Left lung (tissue), 10 donors: ENCODE data around the gene LRSAM1. TPM values are rescaled to one million over a fixed set of nuclear protein-coding genes. Genes with fewer than 3 reads are reported as not detected.

Experiments
- ATAC-seq: fragments of 200-7000 bp; cut with Tn5 transposase; one replicate; pipeline ENCODE4 v1.9.1; 2020; ENCODE audit warnings: moderate library complexity
- DNase-seq, 4 donors: peaks; one replicate each; pipeline ENCODE4 v3.0.0-alpha.2; 2013 to 2020
- H3K27ac ChIP-seq, 2 donors: fragments of 200-600 bp; sonication (generic) in 1 of 2; one replicate each; pipeline versions ENCODE4 v1.5.0 to v1.8.0; 2020 to 2021
- H3K27me3 ChIP-seq, 2 donors: fragments of 200-600 bp; sonication (generic) in 1 of 2; one replicate each; pipeline versions ENCODE4 v1.5.0 to v1.8.0; 2020 to 2021
- H3K36me3 ChIP-seq, 2 donors: fragments of 200-600 bp; sonication (generic) in 1 of 2; one replicate each; pipeline versions ENCODE4 v1.5.0 to v1.8.0; 2020 to 2021
- H3K4me1 ChIP-seq, 2 donors: fragments of 200-600 bp; one replicate each; pipeline ENCODE4 v1.8.0; 2021
- H3K4me3 ChIP-seq, 2 donors: fragments of 200-600 bp; sonication (generic) in 1 of 2; one replicate each; pipeline versions ENCODE4 v1.5.0 to v1.8.0; 2020 to 2021; ENCODE audit warnings: mild to moderate bottlenecking in 1 of 2
- H3K9me3 ChIP-seq, 2 donors: fragments of 200-600 bp; sonication (generic) in 1 of 2; one replicate each; pipeline versions ENCODE4 v1.5.0 to v1.8.0; 2020 to 2021
- CTCF ChIP-seq, 2 donors: fragments of 200-600 bp; sonication (generic) in 1 of 2; IDR thresholded peaks; one replicate each; pipeline versions ENCODE4 v1.5.0 to v1.8.0; 2021; ENCODE audit warnings: antibody characterized with exemption in 2 of 2
- intact Hi-C, 2 donors: fragments of 100-400 bp; cut with DNase I; formaldehyde crosslinking; loops; one replicate each; pipeline versions ENCODE4 v1.11.2 to v1.14.2; 2022
- polyA plus RNA-seq, 6 donors: library from polyadenylated mRNA; unstranded; fragments of 120-200 nt; gene quantifications; one replicate each; pipeline ENCODE4 v1.2.1, GENCODE V29; 2013; ENCODE audit not compliant: insufficient read length in 6 of 6
- total RNA-seq, 2 donors: library from RNA; stranded (reverse); fragmentation: NEBNext Ultra II Directional; extraction: Animal tissue kit (Norgen Biotek cat#: 25700); gene quantifications; one replicate each; pipeline ENCODE4 v1.2.1, GENCODE V29; 2021
- donor health status: DM: no; HTN: yes; CAD: no.
- donor health status: DM: no; HTN: no; CAD: no.

The LRSAM1 gene
- total and polyA plus RNA-seq, 8 donors, result 16.4 to 24.4 (median 19.4) TPM

GRCh38 chr9:127535834-127536233 is 84.5 kb downstream of the LRSAM1 start:
- DNase-seq, result no peak
- Histone ChIP-seq H3K4me1 (peaks cover 25 to 72% of the 10 kb centered on the region in 2 donors), H3K27ac (peak overlapping the region in 1 of 2 donors; percentile 46), H3K4me3 (no peak overlapping the region), H3K36me3 (peaks cover 0 to 50% of the 10 kb centered on the region in 2 donors), H3K27me3 (no peaks in the 10 kb centered on the region), H3K9me3 (no peaks in the 10 kb centered on the region)
- intact Hi-C loops, result no loop called here
- TF ChIP-seq CTCF (IDR thresholded peaks at IDR 0.05), result no peak
- no peak for ATAC-seq

- Histone ChIP-seq H3K36me3 (peaks cover 0 to 43% of the 10 kb centered on the region in 2 donors), H3K27ac (peak overlapping the region; percentile 5 to 46), H3K4me1 (peaks cover 32 to 78% of the 10 kb centered on the region in 2 donors), H3K9me3 (no peaks in the 10 kb centered on the region), H3K27me3 (no peaks in the 10 kb centered on the region), H3K4me3 (no peak overlapping the region)
- intact Hi-C loops, result no loop called here
- TF ChIP-seq CTCF (IDR thresholded peaks at IDR 0.05), result no peak
- ATAC-seq (no peak), DNase-seq (no peak)
Observed at GRCh38 chr9:127536499-127536898, 85.2 kb downstream of the LRSAM1 start.

DNA sequence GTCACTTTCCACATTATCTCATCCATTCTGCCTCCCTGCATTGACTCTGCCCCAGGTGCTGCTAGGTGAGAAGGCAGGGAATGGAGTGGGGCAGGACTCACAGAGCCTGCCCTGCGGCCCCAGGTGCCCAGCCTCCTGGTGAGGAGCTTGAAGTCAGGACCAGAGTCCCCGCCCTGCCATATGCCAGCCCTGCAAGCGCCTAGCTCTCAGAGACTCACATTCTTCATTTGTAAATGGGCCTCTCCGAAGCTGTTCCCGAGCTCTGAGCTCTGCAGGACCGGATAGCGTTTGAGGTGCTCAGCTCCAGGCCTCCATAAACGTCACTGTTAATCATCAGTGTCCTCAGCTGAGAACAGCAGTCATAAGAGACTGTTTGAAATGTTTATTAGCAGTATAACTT is 85.7 kb downstream of the LRSAM1 start:
- TF ChIP-seq CTCF (IDR thresholded peaks at IDR 0.05), result no peak
- intact Hi-C loops, result no loop called here
- peaks cover 37 to 78% of the 10 kb centered on the region in 2 donors for H3K4me1 ChIP-seq
- no peaks in the 10 kb centered on the region for H3K27me3 ChIP-seq
- peak overlapping the region; percentile 5 to 46 for H3K27ac ChIP-seq
- no peaks in the 10 kb centered on the region for H3K9me3 ChIP-seq
- ATAC-seq (peak; percentile 14), DNase-seq (no peak)
- H3K36me3 ChIP-seq, result peaks cover 0 to 38% of the 10 kb centered on the region in 2 donors
- no peak overlapping the region for H3K4me3 ChIP-seq

DNA sequence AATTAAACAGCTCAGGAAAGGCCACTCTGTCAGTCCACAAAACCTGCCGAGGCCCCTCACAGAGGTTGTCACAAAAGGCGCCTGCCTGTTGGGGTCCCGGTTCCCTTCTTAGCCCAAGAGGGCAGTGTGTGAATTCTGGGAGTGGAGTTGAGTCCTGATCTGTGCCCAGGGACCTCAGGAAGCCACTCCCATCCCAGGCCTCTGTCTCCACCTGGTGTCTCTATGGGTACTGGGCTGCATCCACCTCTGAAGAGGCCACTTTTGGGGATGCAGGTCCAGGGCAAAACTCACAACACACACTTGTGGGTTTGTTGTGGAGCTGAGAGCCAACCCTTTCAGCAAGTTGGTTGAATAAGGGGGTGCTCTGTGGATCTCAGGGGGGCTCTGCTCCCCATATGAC is 86.5 kb downstream of the LRSAM1 start:
- H3K4me1 ChIP-seq, result peaks cover 41 to 86% of the 10 kb centered on the region in 2 donors
- no peak for ATAC-seq
- DNase-seq, result no peak
- no peak overlapping the region for H3K4me3 ChIP-seq
- peaks cover 0 to 33% of the 10 kb centered on the region in 2 donors for H3K36me3 ChIP-seq
- no peak for TF ChIP-seq CTCF (IDR thresholded peaks at IDR 0.05)
- H3K27ac ChIP-seq, result no peak overlapping the region
- intact Hi-C loops, result no loop called here
- H3K27me3 ChIP-seq, result no peaks in the 10 kb centered on the region
- no peaks in the 10 kb centered on the region for H3K9me3 ChIP-seq

GRCh38 chr9:127538849-127539258 is 87.5 kb downstream of the LRSAM1 start:
- no peak for ATAC-seq
- TF ChIP-seq CTCF (IDR thresholded peaks at IDR 0.05), result no peak
- H3K4me1 ChIP-seq, result peaks cover 49 to 97% of the 10 kb centered on the region in 2 donors
- intact Hi-C loops, result no loop called here
- no peaks in the 10 kb centered on the region for H3K27me3 ChIP-seq
- peaks cover 0 to 30% of the 10 kb centered on the region in 2 donors for H3K36me3 ChIP-seq
- no peak for DNase-seq
- H3K27ac ChIP-seq, result peak overlapping the region; percentile 37 to 54
- no peaks in the 10 kb centered on the region for H3K9me3 ChIP-seq
- no peak overlapping the region for H3K4me3 ChIP-seq
